ENCODE results near the gene SLC5A2.
"Not testable (repeated sequence)": the region's sequence is repeated elsewhere in the genome, so short reads cannot be mapped to it uniquely, and the experiment has no call there.

SLC5A2 gene

DNA sequence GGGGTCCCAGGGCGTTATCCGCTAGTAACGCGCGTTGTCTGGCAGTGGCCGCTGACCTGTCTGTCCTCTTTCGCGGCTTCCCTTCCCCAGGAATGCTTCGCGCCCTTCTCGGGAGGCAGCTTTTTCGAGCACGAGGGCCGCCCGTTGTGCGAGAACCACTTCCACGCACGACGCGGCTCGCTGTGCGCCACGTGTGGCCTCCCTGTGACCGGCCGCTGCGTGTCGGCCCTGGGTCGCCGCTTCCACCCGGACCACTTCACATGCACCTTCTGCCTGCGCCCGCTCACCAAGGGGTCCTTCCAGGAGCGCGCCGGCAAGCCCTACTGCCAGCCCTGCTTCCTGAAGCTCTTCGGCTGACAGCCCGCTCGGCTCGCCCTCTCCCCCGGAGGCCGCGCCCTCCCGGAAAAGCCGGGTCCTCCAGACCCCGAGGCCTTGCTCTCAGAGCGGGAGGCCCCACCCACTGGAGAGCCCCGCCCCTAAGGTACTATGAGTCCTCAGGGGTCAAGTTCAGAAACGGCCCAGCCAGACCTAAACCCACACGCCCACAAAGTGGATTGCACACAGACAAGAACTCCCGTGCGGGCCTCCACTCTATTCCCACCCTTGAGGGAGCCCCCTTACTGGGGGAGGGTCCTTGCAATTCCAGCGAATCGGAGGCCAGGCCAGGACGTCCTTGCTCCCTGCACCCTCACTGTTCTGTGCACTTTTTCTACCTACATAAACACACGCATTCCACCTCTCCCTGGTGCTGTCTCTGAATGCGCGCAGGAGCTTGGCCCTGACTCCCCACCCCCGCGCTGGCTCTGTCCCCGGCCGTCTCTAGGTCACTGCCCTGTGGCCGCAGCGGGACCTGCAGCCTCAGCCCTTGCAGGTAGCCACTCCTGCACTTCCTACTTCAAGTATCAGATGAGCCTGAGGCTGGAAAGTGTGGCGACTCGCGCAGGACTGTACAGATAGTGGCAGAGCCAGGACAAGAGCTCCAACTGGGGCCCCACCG is 5.4 kb upstream of the SLC5A2 start:
- DNase-seq, result peak; percentile 40

DNA sequence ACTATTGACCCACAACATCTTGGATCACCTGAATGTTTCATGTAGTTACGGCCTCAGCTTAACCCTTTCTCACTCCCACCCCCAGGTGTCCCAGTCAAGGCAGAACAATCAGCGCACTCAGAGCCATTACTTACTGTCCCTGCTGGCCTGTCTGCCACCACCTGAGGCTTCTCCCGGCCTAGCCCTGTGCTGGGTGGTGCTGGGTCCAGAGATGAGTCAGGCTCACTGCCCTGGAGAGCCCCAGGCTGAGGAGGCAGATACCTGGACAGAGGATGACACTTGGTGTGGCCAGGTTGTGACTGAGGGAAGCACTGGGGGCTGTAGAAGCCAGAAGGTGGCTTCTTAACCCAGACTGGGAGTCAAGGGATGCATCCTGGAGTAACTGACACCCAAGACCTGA is 4.0 kb upstream of the SLC5A2 start:
- no peak for DNase-seq

DNA sequence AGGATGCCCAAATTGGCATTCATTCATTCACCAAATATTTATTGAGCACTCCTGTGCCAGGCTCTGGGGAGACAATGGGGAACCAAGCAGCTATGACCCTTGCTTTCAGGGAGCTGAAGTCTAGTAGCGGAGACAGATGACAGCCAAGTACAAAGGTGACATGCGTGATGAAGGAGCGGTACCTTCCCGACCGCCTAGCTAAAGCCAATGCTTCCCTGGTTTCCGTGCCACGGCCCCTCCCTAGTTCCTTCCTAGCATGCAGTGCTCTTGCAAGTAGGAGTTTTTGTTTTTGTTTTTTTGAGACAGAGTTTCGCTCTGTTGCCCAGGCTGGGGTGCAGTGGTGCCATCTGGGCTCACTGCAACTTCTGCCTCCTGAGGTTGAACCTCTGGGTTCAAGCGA is 3.2 kb upstream of the SLC5A2 start:
- DNase-seq, result no peak

DNA sequence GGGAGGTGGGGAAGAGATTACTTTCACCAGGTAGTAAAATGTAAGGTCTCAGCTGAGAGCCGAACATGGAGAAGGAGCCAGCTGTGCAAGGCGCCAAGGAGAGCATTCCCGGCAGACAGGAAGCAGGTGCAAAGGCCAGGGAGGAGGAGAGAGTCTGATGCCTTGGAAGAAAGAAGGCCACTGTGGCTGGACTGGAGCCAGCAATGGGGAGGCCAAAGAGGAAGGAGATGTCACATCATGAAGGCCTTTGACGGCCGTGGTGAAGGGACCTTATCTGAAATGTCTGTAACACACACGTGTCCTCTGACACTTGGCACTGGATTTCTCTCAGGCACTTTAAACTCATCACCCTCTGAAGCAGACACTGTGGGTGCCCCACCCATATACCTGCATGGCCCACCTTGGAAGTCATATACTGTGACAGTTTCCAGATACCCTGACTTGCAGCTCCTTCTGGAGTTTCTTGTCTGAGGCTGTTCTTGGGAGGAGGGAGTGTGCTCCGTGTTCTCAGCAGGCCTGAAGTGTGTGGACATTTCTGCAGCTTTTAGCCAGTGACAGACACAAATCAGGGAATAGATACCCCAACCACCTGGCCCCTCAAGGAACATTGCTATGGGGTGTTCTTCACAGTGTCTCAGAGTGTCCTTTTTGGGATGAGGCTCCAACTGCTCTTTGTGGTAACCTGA is 1.9 kb upstream of the SLC5A2 start:
- DNase-seq, result no peak

DNA sequence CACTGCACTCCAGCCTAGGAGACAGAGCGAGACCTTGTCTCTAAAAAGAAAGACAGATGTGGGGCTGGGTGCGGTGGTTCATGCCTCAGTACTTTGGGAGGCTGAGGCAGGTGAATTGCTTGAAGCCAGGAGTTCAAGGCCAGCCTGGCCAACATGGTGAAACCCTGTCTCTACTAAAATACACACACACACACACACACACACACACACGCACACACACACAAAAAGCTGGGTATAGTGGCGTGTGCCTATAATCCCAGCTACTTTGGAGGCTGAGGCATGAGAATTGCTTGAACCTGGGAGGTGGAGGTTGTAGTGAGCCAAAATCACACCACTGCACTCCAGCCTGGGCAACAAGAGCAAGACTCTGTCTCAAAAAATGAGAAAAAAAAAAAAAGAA is 1.1 kb downstream of the SLC5A2 start:
- DNase-seq, result not testable (repeated sequence)

DNA sequence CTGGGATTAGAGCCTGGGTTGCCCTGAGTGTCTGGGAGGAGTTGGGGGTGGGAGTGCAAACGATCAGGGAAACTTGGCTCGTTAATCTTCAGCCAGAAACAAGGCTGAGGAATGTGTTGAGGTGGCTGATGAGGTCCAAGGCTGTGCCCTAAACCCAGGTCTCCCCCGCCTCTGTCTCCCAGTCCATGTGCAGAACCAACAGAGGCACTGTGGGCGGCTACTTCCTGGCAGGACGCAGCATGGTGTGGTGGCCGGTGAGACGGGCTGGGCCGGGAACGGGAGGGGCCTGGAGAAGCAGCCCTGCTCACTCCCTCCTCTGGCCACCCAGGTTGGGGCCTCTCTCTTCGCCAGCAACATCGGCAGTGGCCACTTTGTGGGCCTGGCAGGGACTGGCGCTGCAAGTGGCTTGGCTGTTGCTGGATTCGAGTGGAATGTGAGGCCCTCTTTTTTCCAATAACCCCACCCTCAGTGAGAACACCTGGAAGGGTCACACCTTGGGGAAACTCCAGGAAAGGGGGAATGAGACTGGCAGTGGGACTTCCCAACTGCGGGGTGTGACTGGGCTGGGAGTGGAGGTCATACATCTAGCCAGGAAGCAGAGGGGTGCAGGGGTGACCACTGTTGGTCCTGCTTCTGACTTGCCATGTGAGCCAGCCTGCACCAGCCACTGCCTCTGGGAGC is 1.7 kb downstream of the SLC5A2 start:
- DNase-seq, result no peak

DNA sequence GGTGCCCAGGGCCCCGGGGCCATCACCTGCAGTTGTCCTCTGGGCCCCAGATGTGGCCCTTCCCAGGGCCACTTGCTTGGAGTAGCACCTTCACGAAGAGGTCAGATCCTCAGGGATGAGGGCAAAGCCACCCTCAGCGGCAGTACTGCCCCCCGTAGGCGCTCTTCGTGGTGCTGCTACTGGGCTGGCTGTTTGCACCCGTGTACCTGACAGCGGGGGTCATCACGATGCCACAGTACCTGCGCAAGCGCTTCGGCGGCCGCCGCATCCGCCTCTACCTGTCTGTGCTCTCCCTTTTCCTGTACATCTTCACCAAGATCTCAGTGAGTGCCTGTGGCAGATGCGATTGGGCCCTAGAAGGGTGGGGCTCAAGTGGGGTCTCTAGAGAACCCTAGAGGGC is 2.6 kb downstream of the SLC5A2 start:
- DNase-seq, result no peak

DNA sequence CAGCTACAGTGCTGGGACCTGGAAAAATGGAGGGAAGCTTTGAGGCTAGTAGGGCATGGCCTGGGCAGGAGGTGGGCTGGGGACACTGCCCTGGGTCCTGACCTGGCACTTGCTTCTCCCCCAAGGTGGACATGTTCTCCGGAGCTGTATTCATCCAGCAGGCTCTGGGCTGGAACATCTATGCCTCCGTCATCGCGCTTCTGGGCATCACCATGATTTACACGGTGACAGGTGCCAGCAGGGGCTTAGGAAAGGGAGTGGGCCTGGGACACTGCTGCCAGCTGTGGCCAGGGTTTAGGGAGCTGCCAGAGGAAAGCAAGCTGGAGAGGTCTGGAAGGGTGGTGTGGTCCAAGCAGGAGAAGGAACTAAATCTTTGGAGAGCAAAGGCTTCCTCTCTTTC is 3.1 kb downstream of the SLC5A2 start:
- no peak for DNase-seq

DNA sequence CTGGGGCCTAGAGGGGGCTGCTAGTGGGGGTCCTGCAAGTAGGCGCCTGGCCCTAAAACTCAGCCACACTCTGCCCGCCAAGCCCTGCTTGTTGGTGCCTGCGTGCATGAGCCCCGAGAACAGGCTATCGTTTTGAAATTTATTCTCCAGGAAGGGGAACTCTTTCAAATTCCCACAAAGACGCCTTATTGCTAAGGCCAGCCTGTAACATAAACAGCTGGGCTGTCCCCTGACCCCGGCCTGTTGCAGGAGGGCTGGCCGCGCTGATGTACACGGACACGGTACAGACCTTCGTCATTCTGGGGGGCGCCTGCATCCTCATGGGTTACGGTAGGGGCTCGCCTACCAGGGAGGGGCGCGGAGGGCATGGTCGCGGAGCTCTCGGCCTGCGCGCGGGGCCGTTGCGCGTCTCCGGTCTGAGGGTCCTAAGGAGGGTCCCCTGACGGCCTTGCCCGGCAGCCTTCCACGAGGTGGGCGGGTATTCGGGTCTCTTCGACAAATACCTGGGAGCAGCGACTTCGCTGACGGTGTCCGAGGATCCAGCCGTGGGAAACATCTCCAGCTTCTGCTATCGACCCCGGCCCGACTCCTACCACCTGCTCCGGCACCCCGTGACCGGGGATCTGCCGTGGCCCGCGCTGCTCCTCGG is 4.3 kb downstream of the SLC5A2 start:
- DNase-seq, result no peak

DNA sequence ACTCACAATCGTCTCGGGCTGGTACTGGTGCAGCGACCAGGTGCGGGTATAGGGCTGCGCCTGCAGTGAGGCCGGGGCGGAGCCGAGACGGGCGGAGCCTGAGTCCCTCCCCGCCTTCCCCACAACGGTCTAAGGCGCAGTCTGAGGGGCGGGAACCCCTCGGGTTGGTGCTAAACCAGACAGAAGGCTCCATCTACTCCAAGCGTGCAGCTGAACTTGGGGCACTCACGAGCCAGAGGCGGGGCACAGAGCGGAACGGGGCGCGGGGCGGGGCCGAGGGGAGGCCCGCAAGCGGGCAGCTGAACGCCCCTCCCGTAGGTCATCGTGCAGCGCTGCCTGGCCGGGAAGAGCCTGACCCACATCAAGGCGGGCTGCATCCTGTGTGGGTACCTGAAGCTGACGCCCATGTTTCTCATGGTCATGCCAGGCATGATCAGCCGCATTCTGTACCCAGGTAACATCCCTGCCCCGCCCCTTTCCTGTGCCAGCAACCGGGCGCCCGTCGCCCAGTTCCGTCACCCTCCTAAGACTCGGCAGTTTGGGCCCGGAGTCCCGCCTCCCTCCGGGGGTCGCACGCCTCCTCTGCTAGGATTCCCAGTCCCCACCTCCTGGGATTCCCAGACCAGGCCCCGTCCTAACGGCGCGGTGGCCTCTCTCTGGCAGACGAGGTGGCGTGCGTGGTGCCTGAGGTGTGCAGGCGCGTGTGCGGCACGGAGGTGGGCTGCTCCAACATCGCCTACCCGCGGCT is 5.0 kb downstream of the SLC5A2 start:
- peak; percentile 83 for DNase-seq

DNA sequence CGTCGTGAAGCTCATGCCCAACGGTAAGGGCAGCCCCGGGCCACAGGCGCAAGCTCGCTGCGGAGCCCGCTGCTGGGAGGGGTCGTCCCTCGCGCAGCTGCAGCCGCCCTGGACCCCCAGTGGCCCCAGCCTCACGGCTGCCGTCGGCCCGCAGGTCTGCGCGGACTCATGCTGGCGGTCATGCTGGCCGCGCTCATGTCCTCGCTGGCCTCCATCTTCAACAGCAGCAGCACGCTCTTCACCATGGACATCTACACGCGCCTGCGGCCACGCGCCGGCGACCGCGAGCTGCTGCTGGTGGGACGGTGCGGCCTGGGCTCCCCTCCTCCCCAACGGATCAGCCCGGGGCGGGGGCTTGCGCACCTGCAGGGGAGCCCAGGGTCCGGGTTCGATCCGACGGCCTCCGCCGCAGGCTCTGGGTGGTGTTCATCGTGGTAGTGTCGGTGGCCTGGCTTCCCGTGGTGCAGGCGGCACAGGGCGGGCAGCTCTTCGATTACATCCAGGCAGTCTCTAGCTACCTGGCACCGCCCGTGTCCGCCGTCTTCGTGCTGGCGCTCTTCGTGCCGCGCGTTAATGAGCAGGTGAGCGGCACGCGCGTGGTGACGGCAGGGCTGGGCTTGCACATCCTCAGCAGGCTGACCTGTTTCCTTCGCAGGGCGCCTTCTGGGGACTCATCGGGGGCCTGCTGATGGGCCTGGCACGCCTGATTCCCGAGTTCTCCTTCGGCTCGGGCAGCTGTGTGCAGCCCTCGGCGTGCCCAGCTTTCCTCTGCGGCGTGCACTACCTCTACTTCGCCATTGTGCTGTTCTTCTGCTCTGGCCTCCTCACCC is 5.8 kb downstream of the SLC5A2 start:
- no peak for DNase-seq

DNA sequence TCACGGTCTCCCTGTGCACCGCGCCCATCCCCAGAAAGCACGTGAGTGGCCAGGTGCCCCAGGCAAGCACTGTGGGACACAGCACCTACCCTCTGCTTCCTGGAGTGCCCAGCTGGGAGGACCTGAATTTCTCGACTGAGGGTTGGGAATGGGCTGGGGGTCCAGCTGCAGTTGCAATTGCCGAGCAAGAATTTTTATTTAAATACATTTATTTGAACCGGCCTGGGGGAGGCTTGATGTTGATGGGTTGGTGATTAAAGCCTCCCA is 6.3 kb downstream of the SLC5A2 start:
- no peak for DNase-seq

DNA sequence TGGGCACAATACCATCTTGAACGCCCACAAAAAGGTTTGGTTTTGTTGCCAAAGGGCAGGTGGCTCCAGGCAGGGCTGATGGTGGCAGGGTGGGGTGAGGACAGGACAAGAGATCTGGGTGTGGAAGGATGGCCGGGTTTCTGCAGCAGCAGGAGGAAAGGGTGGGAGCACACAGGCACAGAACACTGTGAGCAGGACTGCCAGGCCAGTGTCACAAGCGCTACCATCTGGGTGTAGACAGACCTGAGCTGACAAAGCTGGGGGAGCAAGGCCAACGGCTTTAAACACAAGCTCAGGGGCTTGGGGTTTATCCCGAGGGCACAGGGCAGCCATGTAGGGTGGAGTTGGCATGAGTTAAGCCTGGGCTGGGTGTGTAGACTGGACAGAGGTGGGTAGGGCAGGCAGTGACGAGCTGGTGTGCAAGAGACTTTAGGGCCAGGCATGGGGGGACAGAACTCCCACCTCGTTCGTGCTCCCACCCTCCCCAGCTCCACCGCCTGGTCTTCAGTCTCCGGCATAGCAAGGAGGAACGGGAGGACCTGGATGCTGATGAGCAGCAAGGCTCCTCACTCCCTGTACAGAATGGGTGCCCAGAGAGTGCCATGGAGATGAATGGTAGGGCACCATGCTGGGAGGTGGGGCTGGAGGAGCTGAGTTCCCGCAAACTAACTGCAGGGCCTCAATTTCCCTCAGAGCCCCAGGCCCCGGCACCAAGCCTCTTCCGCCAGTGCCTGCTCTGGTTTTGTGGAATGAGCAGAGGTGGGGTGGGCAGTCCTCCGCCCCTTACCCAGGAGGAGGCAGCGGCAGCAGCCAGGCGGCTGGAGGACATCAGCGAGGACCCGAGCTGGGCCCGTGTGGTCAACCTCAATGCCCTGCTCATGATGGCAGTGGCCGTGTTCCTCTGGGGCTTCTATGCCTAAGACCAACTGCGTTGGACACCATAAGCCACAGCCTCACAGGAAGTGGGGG is 7.0 kb downstream of the SLC5A2 start:
- no peak for DNase-seq

DNA sequence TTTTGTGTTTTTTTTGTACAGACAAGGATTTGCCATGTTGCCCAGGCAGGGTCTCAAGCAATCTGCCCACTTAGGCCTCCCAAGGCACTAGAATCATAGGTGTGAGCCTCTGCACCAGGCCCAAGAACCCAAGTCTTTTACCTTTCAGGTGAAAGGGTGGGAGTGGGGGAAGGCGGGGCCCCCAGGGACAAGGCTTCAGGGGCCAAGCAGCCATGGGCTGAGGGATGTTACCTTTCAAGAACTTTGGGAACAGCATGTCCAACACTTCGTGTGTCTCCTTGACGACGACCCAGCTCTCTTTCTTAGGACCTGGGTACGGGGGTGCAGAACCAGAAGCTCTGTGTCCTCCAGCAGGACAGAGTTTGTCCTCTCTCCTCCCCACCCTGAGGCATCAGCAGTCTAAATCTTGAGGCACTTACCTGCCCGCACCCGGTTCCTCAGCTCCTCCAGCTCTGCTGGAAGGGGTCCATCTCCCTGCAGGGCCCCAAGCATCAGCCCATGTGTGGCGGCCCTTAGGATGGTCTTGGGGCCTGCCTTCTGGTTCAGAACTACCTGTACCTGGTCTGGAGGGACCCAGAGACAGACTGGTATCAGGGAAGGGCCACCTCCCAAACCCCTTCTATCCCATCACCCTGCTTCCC is 9.0 kb downstream of the SLC5A2 start:
- DNase-seq, result no peak

DNA sequence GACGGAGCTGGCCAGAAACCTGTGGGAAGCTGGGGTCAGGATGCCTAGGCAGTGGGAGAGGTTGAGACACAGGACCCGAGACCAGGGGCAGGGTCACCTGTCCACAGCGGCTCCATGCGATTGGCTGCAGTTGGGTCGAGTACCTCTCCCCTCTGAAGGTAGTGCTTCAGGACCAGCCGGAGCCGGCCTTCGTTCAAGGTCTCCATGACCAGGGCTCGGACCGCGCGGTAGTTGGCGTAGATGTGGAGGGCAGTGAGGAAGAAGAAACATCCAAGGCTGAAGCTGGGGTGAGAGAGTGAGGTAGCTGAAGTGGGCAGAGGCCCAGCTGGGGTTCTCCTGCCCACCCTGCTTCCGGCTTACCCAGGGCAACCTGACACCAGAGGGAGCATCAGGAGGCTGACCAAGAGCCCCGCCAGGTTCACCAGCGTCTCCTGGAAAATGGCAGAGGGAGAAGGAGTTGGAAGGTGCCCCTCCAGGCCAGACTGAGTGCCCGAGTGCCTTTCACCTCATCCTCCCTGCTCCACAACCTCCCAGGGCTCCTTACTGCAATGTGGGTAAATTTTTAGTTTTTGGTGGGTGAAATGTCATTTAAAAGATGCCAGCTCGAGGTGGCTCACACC is 10.7 kb downstream of the SLC5A2 start:
- no peak for DNase-seq

DNA sequence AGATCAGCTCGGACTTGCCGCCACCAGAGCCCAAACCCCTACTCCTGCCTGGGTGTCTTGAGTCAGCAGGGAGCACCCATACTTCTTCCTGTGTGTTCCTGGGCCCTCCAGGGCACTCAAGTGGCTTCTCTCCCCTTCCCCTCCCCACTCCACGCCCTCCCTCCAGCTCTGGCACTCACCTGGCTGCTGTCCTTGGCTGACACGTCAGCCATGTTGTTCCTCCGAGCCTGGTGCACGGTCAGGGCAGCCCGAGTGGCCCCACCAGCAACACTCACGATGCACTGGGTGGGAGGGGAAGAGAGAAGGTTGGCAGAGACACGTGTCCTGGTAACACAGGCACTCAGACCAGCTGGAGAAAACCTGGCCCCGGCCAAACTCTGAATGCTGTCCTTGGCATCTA is 13.7 kb downstream of the SLC5A2 start:
- DNase-seq, result no peak

DNA sequence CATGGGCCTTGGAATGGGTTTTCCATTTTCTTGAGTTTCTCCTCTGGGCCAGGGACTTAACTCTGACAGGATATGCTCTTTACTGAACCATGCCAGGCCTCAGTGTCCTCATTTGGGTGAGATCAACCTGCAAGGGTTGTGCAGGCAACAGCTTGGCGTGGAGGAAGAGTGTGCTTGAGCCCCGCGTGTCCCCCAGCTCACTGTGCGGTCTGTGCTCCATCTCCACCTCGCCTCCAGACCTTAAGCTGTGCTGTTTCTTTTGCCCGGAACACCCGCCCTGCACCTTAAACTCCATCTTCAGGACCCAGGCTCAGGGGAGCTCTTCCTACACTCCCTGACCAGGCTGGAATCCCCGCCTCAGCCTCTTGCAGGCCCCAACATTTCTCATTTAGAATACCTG is 15.6 kb downstream of the SLC5A2 start:
- DNase-seq, result no peak

DNA sequence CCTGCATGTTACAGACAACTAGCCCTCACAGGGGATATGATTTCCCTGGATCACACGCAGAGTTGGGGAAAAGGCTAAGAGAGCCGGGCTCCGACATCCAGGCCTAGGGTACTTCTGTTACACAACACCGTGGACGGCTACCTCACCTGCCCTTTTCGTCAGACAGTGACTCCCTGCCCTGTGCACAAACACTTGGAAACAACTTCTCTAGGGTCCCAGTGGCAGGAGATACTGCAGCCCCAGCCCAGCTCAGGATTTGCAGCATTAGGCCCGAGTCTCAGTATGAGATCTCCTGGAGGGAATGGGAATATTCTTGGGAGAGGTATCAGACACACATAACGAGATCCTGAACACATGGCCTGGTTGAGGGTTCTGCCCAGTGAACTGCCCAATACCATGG is 17.0 kb downstream of the SLC5A2 start:
- no peak for DNase-seq

DNA sequence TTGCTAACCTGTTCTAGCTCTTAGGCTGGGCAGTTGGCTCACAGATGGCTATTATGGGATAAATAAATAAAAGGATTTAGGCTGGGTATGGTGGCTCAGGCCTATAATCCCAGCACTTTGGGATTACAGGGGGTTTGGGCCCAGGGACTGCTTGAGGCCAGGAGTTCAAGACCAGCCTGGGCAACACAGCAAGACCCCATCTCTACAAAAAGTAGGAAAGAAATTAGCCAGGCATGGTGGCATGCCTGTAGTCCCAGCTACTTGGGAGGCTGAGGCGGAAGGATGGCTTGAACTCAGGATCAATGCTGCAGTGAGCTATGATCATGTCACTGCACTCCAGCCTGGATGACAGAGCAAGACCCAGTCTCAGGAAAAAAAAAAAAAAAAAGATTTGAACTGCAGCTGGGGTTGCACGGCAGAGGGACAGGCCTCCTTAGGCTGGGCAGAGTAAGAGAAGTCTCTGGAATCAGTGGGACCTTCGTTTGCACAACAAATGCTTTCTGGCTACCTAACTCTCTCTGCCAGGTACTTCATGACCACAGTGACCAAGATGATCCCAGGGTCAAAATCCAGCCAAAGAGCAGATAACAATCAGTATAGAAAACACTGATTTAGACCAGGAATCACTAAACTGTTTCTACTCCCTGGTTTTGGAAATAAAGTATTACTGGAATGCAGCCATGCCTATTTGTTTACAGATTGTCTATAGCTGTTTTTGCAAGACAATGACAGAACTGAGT is 18.5 kb downstream of the SLC5A2 start:
- no peak for DNase-seq
